HepG2 (cell line): ENCODE results near the gene GCSAM. TPM values are rescaled to one million over a fixed set of nuclear protein-coding genes. Genes with fewer than 3 reads are reported as not detected.

Experiments used
- ATAC-seq: fragments of 200-7000 bp; cut with Tn5 transposase; 3 replicates; pipeline ENCODE4 v1.9.1; 2020; ENCODE audit warnings: mild to moderate bottlenecking, moderate library complexity
- BruUV-seq: library from RNA; stranded (reverse); fragments of 400-500 nt; replicated peaks from 2 replicates; lab custom pipeline; 2021; lab: Mats Ljungman, UMichigan
- CTCF ChIA-PET: fragments of 300-600 bp; formaldehyde crosslinking; extraction: SDS; loops from one replicate; lab custom pipeline; 2021; ENCODE audit warnings: low total read pairs, inconsistent platforms, low intra/inter-chr PET ratio; lab: Yijun Ruan, JAX
- POLR2A ChIA-PET: fragments of 350-600 bp; sonication (Branson Sonifier 250); formaldehyde crosslinking; loops from one replicate; lab custom pipeline; 2020; ENCODE audit warnings: antibody characterized with exemption, inconsistent platforms; lab: Yijun Ruan, JAX
- DNase-seq: peaks from one replicate; pipeline ENCODE4 v3.0.0-alpha.2; 2015; ENCODE audit warnings: low spot score
- FAIRE-seq: peaks from 3 replicates; lab custom pipeline; 2011; peaks lifted over from hg19 to GRCh38; lab: Jason Lieb, UNC
- H2AFZ ChIP-seq: one replicate; pipeline ENCODE4 v1.6.1; 2011; ENCODE audit warnings: low read length, inconsistent platforms
- H3K27ac ChIP-seq: fragments of 300-600 bp; 3 replicates; pipeline ENCODE4 v1.8.0; 2011; ENCODE audit warnings: mixed run types, mild to moderate bottlenecking, mixed read lengths, low read length, inconsistent platforms; ENCODE audit not compliant: insufficient read depth; ENCODE audit errors: extremely low read length
- H3K27me3 ChIP-seq, 2 experiments: fragments of 200-600 bp in 1 of 2; 2 replicates in 1 of 2; 3 replicates in 1 of 2; pipeline versions ENCODE4 v1.6.0 to v1.8.0; 2011; ENCODE audit warnings: low read length in 2 of 2, mild to moderate bottlenecking in 2 of 2, moderate library complexity in 2 of 2, inconsistent platforms in 1 of 2; ENCODE audit not compliant: insufficient read depth in 2 of 2, control insufficient read depth in 1 of 2
- H3K36me3 ChIP-seq, 2 experiments: fragments of 200-600 bp in 1 of 2; replicated peaks in 1 of 2; 2 replicates in 1 of 2; 3 replicates in 1 of 2; pipeline versions ENCODE4 v1.5.1 to v1.8.0; 2011; ENCODE audit warnings: low read length in 2 of 2, inconsistent platforms in 1 of 2; ENCODE audit not compliant: insufficient read depth in 2 of 2, control insufficient read depth in 1 of 2
- H3K4me1 ChIP-seq: 2 replicates; pipeline ENCODE4 v1.5.1; 2012; ENCODE audit warnings: low read length, inconsistent platforms; ENCODE audit not compliant: insufficient read depth
- H3K4me2 ChIP-seq: 2 replicates; pipeline ENCODE4 v1.6.0; 2011; ENCODE audit warnings: low read depth, low read length, inconsistent platforms
- H3K4me3 ChIP-seq, 3 experiments: fragments of 200-600 bp in 1 of 3; sonication (generic), shearing (Covaris generic) in 1 of 3; replicated peaks in 1 of 3; 2 replicates each; pipeline ENCODE4 v1.5.1; 2011 to 2016; ENCODE audit warnings: low read length in 3 of 3, inconsistent platforms in 2 of 3, low read depth in 2 of 3, mild to moderate bottlenecking in 2 of 3, control low read depth in 1 of 3, mixed read lengths in 1 of 3; ENCODE audit not compliant: insufficient read depth in 1 of 3
- H3K79me2 ChIP-seq: one replicate; pipeline ENCODE4 v1.6.1; 2011; ENCODE audit warnings: low read length, inconsistent platforms; ENCODE audit not compliant: insufficient read depth
- H3K9ac ChIP-seq: 2 replicates; pipeline ENCODE4 v1.6.0; 2011; ENCODE audit warnings: mild to moderate bottlenecking, low read depth, low read length, inconsistent platforms; ENCODE audit not compliant: insufficient read depth
- H3K9me3 ChIP-seq: 2 replicates; pipeline ENCODE4 v1.5.1; 2012; ENCODE audit warnings: mild to moderate bottlenecking, low read length
- H4K20me1 ChIP-seq: 2 replicates; pipeline ENCODE4 v1.6.0; 2011; ENCODE audit warnings: inconsistent platforms, mild to moderate bottlenecking, low read length, moderate library complexity; ENCODE audit not compliant: insufficient read depth
- ATF1 ChIP-seq: IDR thresholded peaks from 2 replicates; pipeline ENCODE4 v1.6.1; 2016; ENCODE audit warnings: mild to moderate bottlenecking, control low read depth
- CCAR2 ChIP-seq: fragments of 200-400 bp; formaldehyde crosslinking; optimal IDR thresholded peaks from 2 replicates; pipeline ENCODE3; 2018; ENCODE audit warnings: low read depth, mild to moderate bottlenecking, low read length, moderate library complexity
- ERF ChIP-seq: IDR thresholded peaks from 2 replicates; pipeline ENCODE4 v1.6.1; 2018; ENCODE audit warnings: missing biosample characterization, missing genetic modification reagents
- NFE2L1 ChIP-seq: sonication (generic); formaldehyde crosslinking; IDR thresholded peaks from 2 replicates; pipeline ENCODE4 v1.4.0; 2020; ENCODE audit warnings: missing genetic modification reagents, mild to moderate bottlenecking, borderline replicate concordance
- ZFP36 ChIP-seq: fragments of 150-350 bp; IDR thresholded peaks from 2 replicates; pipeline ENCODE4 v1.6.1; 2018; ENCODE audit warnings: borderline replicate concordance, low read length, low read depth; ENCODE audit not compliant: partially characterized antibody
- ZNF333 ChIP-seq: sonication (generic); formaldehyde crosslinking; IDR thresholded peaks from 2 replicates; pipeline ENCODE4 v1.4.0; 2020; ENCODE audit warnings: mild to moderate bottlenecking, missing genetic modification reagents, borderline replicate concordance
- ZNF878 ChIP-seq: sonication (generic); formaldehyde crosslinking; IDR thresholded peaks from 2 replicates; pipeline ENCODE4 v1.8.1; 2023; ENCODE audit warnings: mild to moderate bottlenecking, missing genetic modification reagents, moderate library complexity
- WGBS: methylation state at CpG from one replicate; pipeline ENCODE4 v1.1.6; 2017; ENCODE audit warnings: low lambda C conversion rate; 5-methylcytosine and 5-hydroxymethylcytosine counted together
- in situ Hi-C: cut with HindIII; loops from 2 replicates; pipeline ENCODE4 v1.10.0; 2017; ENCODE audit warnings: low pct_unique_long_range_greater_than_20kb; ENCODE audit not compliant: extremely low pct_ligation_motif_present
- intact Hi-C: fragments of 100-400 bp; cut with micrococcal nuclease; formaldehyde crosslinking; loops from one replicate; pipeline ENCODE4 v1.10.0; 2022; ENCODE audit not compliant: unreplicated experiment
- polyA plus RNA-seq, 8 experiments: library from polyadenylated mRNA; depleted of rRNA in 3 of 8; stranded (reverse) in 7 of 8; unstranded in 1 of 8; fragments of >200 nt; fragmentation: Illumina TruSeq in 4 of 8; extraction: Trizol in 4 of 8; gene quantifications; 2 replicates each; pipeline versions ENCODE4 v1.2.1 to v1.2.3, GENCODE V29; 2011 to 2016; ENCODE audit warnings: low read depth in 4 of 8, missing spikeins in 1 of 8, mixed read lengths in 1 of 8; ENCODE audit not compliant: insufficient read depth in 1 of 8
- total RNA-seq, 5 experiments: library from RNA; depleted of rRNA; stranded (reverse); fragments of >200 nt; fragmentation: Illumina TruSeq; extraction: Trizol; gene quantifications; 2 replicates each; pipeline ENCODE4 v1.2.3, GENCODE V29; 2016; ENCODE audit warnings: low read depth in 1 of 5
- TF ChIP-seq, protein P1 (sequence below): sonication (generic); formaldehyde crosslinking; IDR thresholded peaks from 2 replicates; pipeline ENCODE4 v1.4.0; 2020; ENCODE audit warnings: mild to moderate bottlenecking, missing genetic modification reagents, borderline replicate concordance
- TF ChIP-seq, protein P2 (sequence below): IDR thresholded peaks from 2 replicates; pipeline ENCODE4 v1.6.1; 2016; ENCODE audit warnings: low read depth, missing genetic modification reagents, missing compliant biosample characterization

Gene GCSAM
- total and polyA plus RNA-seq, 2 of the 13 experiments (the other 11 are each of a cell fraction or from before 2014, with no cell fraction given): not detected

DNA sequence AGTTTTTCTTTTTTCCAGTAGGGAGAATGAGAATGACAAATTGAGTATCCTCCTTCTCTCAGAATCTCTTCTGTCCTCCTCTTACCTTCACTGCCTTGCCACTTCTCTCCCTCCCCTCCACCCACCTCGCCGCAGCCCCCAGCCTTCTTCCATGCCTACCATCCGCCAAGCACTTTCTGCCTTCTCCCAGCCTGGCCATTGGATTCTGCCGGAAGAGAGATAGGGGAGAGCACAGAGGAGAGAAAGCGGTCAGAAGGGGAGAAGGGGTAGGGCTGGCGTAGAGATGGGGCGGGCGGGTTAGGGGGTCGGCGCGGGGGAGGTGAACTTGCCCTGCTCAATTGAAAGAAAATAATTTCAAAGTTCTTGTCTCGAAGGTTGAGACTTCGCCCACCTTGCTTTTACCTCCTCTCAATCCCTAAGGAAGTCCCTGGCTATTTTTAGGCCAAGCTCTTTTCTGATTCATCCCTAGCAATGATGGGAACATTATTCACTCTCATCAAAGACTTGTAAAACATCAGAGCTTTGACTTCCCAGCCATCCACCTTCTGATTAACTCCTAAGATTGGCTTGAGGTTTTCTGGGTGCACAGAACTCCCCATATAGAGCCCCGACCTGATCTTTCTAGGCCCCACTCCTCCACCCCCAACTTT, 46.0 kb downstream of the GCSAM start:
- Histone ChIP-seq H3K4me3 (peak overlapping the region; percentile 11 to 64 (median 47); a peak in 3 of 6 replicates), H3K79me2 (no peaks in the 10 kb centered on the region), H4K20me1 (no peaks in the 10 kb centered on the region), H3K9me3 (no peaks in the 10 kb centered on the region), H3K27ac (no peak overlapping the region), H3K4me1 (peaks cover 41% of the 10 kb centered on the region), H2AFZ (no peak overlapping the region), H3K36me3 (no peaks in the 10 kb centered on the region), H3K27me3 (no peaks in the 10 kb centered on the region; a peak in 2 of 5 replicates), H3K4me2 (peak overlapping the region; percentile 68), H3K9ac (no peak overlapping the region)
- ChIA-PET CTCF (no interaction called here), POLR2A (interaction anchor here (1.0 kb wide), 1 partner anchor 10 kb away, joined by 3 read pairs; no protein-coding TSS in a partner anchor)
- in situ Hi-C loops: no loop called here
- no TSS peak for BruUV-seq
- intact Hi-C loops: loop anchor here (1.0 kb wide), 1 partner anchor 44 kb away; no protein-coding TSS in a partner anchor
- WGBS: 88% methylated on average over 14 of the region's 14 CpGs
- DNase-seq (no peak), FAIRE-seq (no peak), ATAC-seq (no peak)
- TF ChIP-seq NFE2L1: no peak
- TF ChIP-seq ATF1 (CRISPR knock-in tag): no peak
- TF ChIP-seq ERF (CRISPR knock-in tag): no peak
- no peak for TF ChIP-seq ZNF333 (CRISPR knock-in tag)
- TF ChIP-seq CCAR2: no peak
- no peak for TF ChIP-seq ZNF878 (CRISPR knock-in tag)
- TF ChIP-seq, protein P1, sequence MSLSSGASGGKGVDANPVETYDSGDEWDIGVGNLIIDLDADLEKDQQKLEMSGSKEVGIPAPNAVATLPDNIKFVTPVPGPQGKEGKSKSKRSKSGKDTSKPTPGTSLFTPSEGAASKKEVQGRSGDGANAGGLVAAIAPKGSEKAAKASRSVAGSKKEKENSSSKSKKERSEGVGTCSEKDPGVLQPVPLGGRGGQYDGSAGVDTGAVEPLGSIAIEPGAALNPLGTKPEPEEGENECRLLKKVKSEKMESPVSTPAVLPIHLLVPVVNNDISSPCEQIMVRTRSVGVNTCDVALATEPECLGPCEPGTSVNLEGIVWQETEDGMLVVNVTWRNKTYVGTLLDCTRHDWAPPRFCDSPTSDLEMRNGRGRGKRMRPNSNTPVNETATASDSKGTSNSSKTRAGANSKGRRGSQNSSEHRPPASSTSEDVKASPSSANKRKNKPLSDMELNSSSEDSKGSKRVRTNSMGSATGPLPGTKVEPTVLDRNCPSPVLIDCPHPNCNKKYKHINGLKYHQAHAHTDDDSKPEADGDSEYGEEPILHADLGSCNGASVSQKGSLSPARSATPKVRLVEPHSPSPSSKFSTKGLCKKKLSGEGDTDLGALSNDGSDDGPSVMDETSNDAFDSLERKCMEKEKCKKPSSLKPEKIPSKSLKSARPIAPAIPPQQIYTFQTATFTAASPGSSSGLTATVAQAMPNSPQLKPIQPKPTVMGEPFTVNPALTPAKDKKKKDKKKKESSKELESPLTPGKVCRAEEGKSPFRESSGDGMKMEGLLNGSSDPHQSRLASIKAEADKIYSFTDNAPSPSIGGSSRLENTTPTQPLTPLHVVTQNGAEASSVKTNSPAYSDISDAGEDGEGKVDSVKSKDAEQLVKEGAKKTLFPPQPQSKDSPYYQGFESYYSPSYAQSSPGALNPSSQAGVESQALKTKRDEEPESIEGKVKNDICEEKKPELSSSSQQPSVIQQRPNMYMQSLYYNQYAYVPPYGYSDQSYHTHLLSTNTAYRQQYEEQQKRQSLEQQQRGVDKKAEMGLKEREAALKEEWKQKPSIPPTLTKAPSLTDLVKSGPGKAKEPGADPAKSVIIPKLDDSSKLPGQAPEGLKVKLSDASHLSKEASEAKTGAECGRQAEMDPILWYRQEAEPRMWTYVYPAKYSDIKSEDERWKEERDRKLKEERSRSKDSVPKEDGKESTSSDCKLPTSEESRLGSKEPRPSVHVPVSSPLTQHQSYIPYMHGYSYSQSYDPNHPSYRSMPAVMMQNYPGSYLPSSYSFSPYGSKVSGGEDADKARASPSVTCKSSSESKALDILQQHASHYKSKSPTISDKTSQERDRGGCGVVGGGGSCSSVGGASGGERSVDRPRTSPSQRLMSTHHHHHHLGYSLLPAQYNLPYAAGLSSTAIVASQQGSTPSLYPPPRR (CRISPR knock-in tag): no peak
- no peak for TF ChIP-seq ZFP36
- TF ChIP-seq, protein P2, sequence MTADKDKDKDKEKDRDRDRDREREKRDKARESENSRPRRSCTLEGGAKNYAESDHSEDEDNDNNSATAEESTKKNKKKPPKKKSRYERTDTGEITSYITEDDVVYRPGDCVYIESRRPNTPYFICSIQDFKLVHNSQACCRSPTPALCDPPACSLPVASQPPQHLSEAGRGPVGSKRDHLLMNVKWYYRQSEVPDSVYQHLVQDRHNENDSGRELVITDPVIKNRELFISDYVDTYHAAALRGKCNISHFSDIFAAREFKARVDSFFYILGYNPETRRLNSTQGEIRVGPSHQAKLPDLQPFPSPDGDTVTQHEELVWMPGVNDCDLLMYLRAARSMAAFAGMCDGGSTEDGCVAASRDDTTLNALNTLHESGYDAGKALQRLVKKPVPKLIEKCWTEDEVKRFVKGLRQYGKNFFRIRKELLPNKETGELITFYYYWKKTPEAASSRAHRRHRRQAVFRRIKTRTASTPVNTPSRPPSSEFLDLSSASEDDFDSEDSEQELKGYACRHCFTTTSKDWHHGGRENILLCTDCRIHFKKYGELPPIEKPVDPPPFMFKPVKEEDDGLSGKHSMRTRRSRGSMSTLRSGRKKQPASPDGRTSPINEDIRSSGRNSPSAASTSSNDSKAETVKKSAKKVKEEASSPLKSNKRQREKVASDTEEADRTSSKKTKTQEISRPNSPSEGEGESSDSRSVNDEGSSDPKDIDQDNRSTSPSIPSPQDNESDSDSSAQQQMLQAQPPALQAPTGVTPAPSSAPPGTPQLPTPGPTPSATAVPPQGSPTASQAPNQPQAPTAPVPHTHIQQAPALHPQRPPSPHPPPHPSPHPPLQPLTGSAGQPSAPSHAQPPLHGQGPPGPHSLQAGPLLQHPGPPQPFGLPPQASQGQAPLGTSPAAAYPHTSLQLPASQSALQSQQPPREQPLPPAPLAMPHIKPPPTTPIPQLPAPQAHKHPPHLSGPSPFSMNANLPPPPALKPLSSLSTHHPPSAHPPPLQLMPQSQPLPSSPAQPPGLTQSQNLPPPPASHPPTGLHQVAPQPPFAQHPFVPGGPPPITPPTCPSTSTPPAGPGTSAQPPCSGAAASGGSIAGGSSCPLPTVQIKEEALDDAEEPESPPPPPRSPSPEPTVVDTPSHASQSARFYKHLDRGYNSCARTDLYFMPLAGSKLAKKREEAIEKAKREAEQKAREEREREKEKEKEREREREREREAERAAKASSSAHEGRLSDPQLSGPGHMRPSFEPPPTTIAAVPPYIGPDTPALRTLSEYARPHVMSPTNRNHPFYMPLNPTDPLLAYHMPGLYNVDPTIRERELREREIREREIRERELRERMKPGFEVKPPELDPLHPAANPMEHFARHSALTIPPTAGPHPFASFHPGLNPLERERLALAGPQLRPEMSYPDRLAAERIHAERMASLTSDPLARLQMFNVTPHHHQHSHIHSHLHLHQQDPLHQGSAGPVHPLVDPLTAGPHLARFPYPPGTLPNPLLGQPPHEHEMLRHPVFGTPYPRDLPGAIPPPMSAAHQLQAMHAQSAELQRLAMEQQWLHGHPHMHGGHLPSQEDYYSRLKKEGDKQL (CRISPR knock-in tag): no peak
